Mucosa of rectum (tissue), 2 donors: ENCODE data around the gene CCDC50.

Source experiments
- H3K27ac ChIP-seq, 2 donors: one replicate each; pipeline ENCODE4 v1.7.0; 2013; ENCODE audit warnings: inconsistent platforms in 2 of 2, low read depth in 2 of 2, low read length in 2 of 2
- H3K27me3 ChIP-seq, 2 donors: one replicate each; pipeline ENCODE4 v1.7.0; 2013; ENCODE audit warnings: low read length in 2 of 2; ENCODE audit not compliant: control insufficient read depth in 2 of 2, insufficient read depth in 2 of 2
- H3K36me3 ChIP-seq, 2 donors: one replicate each; pipeline ENCODE4 v1.7.0; 2013; ENCODE audit warnings: low read length in 2 of 2; ENCODE audit not compliant: control insufficient read depth in 2 of 2, insufficient read depth in 2 of 2
- H3K4me1 ChIP-seq, 2 donors: one replicate each; pipeline ENCODE4 v1.7.0; 2013; ENCODE audit warnings: low read length in 2 of 2, mild to moderate bottlenecking in 1 of 2; ENCODE audit not compliant: control insufficient read depth in 2 of 2, insufficient read depth in 2 of 2
- H3K4me3 ChIP-seq, 2 donors: one replicate each; pipeline ENCODE4 v1.7.0; 2013; ENCODE audit warnings: low read length in 2 of 2
- H3K9ac ChIP-seq, 2 donors: one replicate each; pipeline ENCODE4 v1.7.0; 2013; ENCODE audit warnings: low read length in 2 of 2, low read depth in 1 of 2, mild to moderate bottlenecking in 1 of 2
- H3K9me3 ChIP-seq, 2 donors: one replicate each; pipeline ENCODE4 v1.7.0; 2013; ENCODE audit warnings: low read length in 2 of 2; ENCODE audit not compliant: control insufficient read depth in 2 of 2
- donor health status: healthy.
- donor health status: Normal muscosa, but diverticular disease.

CCDC50 gene

DNA sequence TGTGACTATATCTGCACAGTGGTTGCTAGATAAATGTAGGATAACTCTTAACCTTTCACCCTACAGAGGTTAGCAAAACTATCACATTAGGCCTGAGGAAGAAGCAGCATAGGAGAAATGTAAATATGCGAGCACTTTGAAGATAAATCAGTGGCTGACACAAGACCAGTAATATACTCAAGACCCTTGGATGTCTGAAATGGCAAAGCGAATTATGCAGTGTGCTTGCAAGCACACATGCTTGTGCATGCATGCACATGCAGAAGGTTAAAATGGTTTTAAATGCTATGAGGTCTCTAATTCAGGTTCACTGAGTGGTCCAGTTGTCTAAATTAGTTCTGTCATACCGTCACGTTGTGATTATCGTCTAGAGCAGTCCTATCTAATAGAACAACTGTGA lies 14.7 kb downstream of the CCDC50 start:
- Histone ChIP-seq H3K9me3 (no peaks in the 10 kb centered on the region), H3K36me3 (no peaks in the 10 kb centered on the region), H3K27me3 (no peaks in the 10 kb centered on the region), H3K9ac (no peak overlapping the region), H3K4me1 (peaks cover 0 to 2% of the 10 kb centered on the region in 2 donors), H3K4me3 (no peak overlapping the region), H3K27ac (no peak overlapping the region)

DNA sequence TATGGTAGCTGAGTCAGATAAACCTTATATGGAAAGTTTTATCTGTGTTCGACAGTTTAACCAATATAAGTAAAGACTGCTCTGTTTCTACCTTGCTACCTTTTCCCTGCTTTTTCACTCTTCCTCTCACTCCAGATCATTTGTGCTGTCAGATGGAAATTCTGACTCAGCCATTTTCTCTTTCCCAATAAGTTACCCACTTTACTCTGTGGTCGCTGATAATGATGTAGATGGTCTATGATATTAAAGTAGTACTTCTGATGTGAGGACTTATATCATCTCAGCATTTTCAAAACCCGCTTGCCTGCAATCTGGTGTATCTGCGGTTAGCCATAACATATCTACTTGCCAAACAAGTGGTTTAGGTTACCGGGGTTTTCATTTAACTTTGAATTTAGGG lies 16.1 kb downstream of the CCDC50 start:
- Histone ChIP-seq H3K4me1 (peaks cover 0 to 2% of the 10 kb centered on the region in 2 donors), H3K36me3 (no peaks in the 10 kb centered on the region), H3K27me3 (no peaks in the 10 kb centered on the region), H3K9ac (no peak overlapping the region), H3K4me3 (no peak overlapping the region), H3K27ac (no peak overlapping the region), H3K9me3 (no peaks in the 10 kb centered on the region)

DNA sequence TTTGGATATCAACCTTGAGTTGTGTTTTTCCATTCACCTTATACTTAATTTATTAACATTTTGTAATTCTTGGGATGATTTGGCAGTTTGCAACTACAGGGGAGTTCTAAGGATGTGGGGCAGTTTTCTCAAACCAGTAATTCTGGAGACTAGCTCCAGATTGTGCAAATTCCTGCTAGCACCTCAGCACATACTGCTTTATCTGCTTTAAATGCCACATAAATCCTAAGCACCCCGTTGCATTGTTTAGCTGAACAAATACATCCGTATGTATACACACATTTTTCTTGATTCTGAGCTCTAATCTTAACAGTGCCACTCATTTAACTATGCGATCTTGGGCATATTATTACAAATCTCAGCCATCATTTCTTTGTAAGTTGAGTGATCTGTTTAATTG lies 18.0 kb downstream of the CCDC50 start:
- no peaks in the 10 kb centered on the region for H3K36me3 ChIP-seq
- no peak overlapping the region for H3K9ac ChIP-seq
- H3K27me3 ChIP-seq = no peaks in the 10 kb centered on the region
- no peak overlapping the region for H3K27ac ChIP-seq
- peaks cover 0 to 2% of the 10 kb centered on the region in 2 donors for H3K4me1 ChIP-seq
- H3K9me3 ChIP-seq = no peaks in the 10 kb centered on the region
- no peak overlapping the region for H3K4me3 ChIP-seq

- H3K27ac ChIP-seq = no peak overlapping the region
- H3K9ac ChIP-seq = no peak overlapping the region
- H3K27me3 ChIP-seq = no peaks in the 10 kb centered on the region
- H3K4me1 ChIP-seq = peaks cover 0 to 3% of the 10 kb centered on the region in 2 donors
- no peak overlapping the region for H3K4me3 ChIP-seq
- H3K9me3 ChIP-seq = no peaks in the 10 kb centered on the region
- no peaks in the 10 kb centered on the region for H3K36me3 ChIP-seq
These were observed 18.9 kb downstream of the CCDC50 start for GRCh38 chr3:191348098-191348497.

DNA sequence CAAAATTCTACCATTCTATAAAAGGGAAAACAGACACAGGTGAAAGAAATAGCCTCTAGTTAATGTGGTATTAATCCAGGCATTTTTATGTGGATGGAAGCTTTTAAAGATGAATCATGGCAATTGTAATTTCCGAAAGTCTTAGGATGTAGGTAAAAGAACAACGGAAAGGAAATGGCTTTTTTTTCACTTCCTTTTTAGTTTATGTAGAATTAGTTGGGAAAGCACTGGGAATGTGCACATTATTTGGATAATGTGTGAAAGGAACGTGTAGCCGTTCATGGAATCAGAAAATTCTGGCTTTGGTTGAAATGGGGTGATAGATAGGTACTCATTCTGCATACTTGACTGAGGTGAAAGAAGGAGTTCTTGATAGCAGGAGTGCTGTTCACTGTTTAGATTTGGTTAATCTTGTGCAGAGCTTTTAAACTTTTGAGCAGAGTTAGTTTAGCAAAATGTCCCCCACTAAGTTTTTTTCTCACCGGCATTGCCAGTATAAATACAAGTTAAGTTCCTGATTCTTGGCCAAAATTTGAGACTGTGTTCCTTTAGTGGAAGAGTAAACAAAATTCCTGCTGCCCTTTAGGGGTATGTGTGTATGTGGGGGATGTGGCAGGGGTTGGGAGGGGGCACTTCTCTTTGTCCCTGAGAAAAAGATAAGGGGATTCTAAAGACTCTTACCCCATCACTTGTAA lies 21.3 kb downstream of the CCDC50 start:
- Histone ChIP-seq H3K9me3 (no peaks in the 10 kb centered on the region), H3K4me1 (peaks cover 0 to 7% of the 10 kb centered on the region in 2 donors), H3K9ac (no peak overlapping the region), H3K4me3 (no peak overlapping the region), H3K27ac (no peak overlapping the region), H3K27me3 (no peaks in the 10 kb centered on the region), H3K36me3 (no peaks in the 10 kb centered on the region)

GRCh38 chr3:191352014-191352413 lies 22.8 kb downstream of the CCDC50 start:
- Histone ChIP-seq H3K9ac (no peak overlapping the region), H3K27ac (no peak overlapping the region), H3K27me3 (no peaks in the 10 kb centered on the region), H3K4me1 (peaks cover 0 to 10% of the 10 kb centered on the region in 2 donors), H3K9me3 (no peaks in the 10 kb centered on the region), H3K4me3 (no peak overlapping the region), H3K36me3 (no peaks in the 10 kb centered on the region)

- Histone ChIP-seq H3K4me1 (peaks cover 0 to 10% of the 10 kb centered on the region in 2 donors), H3K9me3 (no peaks in the 10 kb centered on the region), H3K27me3 (no peaks in the 10 kb centered on the region), H3K36me3 (peaks cover 5 to 7% of the 10 kb centered on the region in 2 donors), H3K27ac (no peak overlapping the region), H3K4me3 (peak overlapping the region in 1 of 2 donors; percentile 12), H3K9ac (no peak overlapping the region)
These were observed 24.0 kb downstream of the CCDC50 start for GRCh38 chr3:191353022-191353777.

DNA sequence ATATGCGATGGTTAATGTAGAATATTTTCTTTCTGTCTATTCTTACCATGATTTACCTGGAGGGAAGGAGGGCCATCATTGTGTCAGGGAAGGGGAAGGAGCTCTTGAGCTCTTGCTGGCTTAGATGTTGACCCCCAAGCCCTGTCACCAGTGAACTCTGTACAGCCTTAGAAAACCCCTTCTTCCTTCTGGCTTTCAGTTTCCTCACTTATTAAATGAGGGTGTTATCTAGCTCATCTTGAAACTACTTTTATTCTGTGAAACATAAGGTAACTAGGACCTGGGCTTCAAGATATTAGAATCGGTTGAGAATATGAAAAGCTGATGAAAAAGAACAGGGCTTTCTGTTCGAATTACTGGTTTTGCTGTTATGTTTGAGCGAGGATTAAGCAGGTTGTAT lies 26.2 kb downstream of the CCDC50 start:
- H3K27ac ChIP-seq = no peak overlapping the region
- H3K9ac ChIP-seq = no peak overlapping the region
- H3K4me3 ChIP-seq = no peak overlapping the region
- H3K36me3 ChIP-seq = peaks cover 9 to 20% of the 10 kb centered on the region in 2 donors
- H3K4me1 ChIP-seq = peaks cover 0 to 10% of the 10 kb centered on the region in 2 donors
- no peaks in the 10 kb centered on the region for H3K27me3 ChIP-seq
- no peaks in the 10 kb centered on the region for H3K9me3 ChIP-seq

GRCh38 chr3:191356631-191357439 lies 27.6 kb downstream of the CCDC50 start:
- H3K4me3 ChIP-seq = no peak overlapping the region
- peaks cover 18 to 28% of the 10 kb centered on the region in 2 donors for H3K36me3 ChIP-seq
- no peak overlapping the region for H3K9ac ChIP-seq
- H3K4me1 ChIP-seq = peaks cover 0 to 10% of the 10 kb centered on the region in 2 donors
- no peaks in the 10 kb centered on the region for H3K27me3 ChIP-seq
- no peak overlapping the region for H3K27ac ChIP-seq
- no peaks in the 10 kb centered on the region for H3K9me3 ChIP-seq

DNA sequence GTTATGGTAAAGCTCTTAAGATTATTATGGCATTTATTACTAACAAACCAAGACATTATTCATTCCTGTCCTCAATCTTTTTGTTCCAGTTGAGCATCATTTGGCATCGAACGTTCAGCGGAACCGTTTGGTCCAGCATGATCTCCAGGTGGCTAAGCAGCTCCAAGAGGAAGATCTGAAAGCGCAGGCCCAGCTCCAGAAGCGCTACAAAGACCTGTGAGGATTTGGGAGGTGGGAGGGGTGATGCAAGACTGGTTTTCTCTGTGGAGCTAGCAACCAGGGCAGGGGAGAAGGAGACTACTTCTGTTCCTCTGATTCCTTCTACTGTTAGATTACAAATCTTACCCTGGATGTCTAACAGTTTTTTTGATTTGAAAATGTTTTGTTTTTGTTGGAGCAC lies 28.7 kb downstream of the CCDC50 start:
- Histone ChIP-seq H3K27me3 (no peaks in the 10 kb centered on the region), H3K4me3 (no peak overlapping the region), H3K9me3 (no peaks in the 10 kb centered on the region), H3K9ac (no peak overlapping the region), H3K4me1 (peaks cover 0 to 9% of the 10 kb centered on the region in 2 donors), H3K27ac (no peak overlapping the region), H3K36me3 (peaks cover 28 to 32% of the 10 kb centered on the region in 2 donors)
